ENCODE measurements around the gene CAPN10. TPM values are rescaled to one million over a fixed set of nuclear protein-coding genes. Genes with fewer than 3 reads are reported as not detected.

Gene CAPN10
- total RNA-seq, 4 donors from 2014 or later = 13.4 to 33.3 (median 14.5) TPM

DNA sequence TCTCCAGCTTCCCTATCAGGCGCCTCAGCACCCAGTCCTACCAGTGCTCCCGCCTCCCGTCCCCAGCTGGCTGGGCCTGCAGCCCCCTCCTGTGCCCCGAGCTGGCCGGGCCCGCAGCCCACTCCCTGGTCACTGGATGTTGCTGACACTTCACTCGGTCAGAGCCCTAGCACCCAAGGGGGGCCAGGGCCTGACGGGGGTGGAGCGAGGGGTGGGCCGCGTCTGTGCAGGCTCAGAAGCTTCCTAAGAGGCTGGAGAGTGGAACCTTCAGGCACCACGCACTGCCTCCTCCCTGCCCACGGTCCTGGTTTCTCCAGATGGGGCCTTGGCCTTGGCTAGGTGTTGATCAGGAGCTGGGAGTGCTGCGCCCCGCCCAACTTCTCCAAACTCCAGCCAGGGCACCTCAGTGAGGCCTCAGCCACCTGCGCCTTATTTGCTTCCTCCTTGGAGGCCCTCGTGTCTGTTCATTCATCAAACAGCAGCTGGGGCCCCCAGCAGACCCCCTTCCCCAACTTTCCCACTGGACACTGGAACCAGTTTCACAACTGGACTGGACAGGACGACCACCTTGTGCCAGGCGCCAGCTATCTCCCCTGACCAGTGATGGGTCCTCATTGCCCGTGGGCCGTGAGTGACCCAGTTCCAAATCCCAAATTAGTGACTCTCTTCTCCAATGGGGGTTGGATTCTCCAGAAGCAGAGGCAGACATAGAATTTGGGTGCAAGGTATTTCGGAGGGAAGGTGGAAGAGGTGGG lies 16.7 kb downstream of the CAPN10 start:
- no peak for TF ChIP-seq CTCF (IDR thresholded peaks at IDR 0.05; ENCODE audit: low read depth)

DNA sequence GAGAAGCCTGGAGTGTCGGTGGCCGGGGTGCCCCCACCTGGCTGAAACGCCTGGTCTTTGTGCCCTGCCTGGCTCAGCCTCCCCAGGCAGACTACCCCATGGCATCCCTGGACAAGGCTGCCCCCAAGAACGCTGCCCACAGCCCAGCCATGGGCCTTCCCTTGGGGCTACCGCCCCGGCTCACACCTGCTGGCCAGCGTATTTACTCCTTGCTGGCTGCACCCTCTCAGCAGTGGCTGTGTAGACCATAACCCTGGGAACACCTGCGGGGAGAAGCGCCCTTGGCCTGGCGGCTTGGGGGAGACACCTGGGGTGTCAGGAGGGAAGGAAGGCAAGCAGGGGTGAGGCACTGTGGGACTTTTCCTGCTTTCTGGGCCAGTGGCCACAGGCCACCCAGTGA lies 17.3 kb downstream of the CAPN10 start:
- TF ChIP-seq CTCF (IDR thresholded peaks at IDR 0.05; ENCODE audit: low read depth) = no peak

DNA sequence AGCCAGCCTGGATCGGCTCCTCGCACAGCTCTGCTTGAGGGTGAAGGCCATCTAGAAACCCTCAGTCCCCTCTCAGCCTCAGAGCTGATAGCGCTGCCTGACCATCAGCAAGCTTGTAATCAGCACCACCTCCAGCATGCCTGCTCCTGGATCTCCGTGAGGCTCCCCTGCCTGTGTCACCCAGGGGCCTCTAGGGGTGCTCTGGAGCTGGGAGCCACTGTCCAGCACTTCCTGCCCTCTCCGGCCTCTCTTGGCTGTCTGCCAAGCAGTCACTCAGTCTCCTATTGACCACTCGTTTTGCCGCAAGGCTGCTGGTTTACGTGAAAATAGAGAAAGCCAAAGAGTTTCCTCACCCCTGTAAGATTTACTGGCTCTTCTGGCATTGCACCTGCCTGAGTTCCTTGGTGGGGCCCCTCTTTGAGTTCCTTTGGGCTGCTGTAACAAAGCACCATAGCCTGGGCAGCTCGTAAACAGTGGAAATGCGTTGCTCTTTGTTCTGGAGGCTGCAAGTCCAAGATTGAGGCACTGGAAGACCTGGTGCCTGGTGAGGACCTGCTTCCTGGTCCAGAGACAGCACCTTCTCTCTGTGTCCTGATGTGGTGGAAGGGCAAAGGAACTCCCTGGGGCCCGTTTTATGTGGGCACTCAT lies 17.9 kb downstream of the CAPN10 start:
- no peak for TF ChIP-seq CTCF (IDR thresholded peaks at IDR 0.05; ENCODE audit: low read depth)

- TF ChIP-seq CTCF (IDR thresholded peaks at IDR 0.05; ENCODE audit: low read depth) = no peak
Observed at GRCh38 chr2:240604939-240605716, 18.6 kb downstream of the CAPN10 start.

DNA sequence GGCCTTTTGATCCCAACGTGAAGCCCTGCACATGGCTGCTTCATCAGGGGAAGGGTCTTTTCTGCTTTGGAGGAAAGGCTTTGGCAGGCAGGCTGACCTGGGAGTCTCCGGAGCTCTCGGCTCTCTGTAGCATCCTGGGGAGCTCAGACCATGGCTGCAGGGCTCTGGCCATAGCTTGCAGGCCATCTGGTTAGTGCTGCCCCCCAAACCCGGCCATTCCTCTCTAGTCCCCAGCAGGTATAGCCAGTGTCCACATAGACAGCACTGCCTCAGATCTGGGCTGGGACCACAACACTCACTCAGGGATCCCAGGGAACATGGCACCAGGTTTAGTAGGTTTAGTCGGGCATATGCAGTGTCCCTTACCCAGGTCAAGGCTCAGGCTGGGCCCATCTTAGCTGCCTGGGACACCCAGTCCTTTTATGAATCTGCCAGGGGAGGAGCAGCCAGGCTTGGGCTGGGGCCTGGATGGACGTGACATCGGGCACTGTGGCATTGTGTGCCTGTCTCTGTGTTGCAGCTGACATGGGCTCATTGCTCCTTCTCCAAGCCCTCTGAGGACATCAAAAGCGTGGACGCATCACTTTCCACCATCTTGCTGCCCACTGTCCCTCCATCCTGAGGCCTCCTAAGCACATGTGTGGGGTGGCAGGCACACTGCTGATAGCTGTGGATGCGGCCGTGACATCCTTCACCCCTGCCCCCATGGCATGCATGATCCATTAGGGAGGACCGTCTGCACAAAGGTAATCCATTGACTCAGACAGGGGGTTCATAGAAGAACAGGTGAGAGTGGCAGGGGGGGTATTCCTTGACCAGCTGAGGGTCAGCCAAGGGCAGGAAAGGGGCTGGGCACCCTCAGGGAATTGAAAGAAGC lies 19.6 kb downstream of the CAPN10 start:
- TF ChIP-seq CTCF (IDR thresholded peaks at IDR 0.05; ENCODE audit: low read depth) = no peak

DNA sequence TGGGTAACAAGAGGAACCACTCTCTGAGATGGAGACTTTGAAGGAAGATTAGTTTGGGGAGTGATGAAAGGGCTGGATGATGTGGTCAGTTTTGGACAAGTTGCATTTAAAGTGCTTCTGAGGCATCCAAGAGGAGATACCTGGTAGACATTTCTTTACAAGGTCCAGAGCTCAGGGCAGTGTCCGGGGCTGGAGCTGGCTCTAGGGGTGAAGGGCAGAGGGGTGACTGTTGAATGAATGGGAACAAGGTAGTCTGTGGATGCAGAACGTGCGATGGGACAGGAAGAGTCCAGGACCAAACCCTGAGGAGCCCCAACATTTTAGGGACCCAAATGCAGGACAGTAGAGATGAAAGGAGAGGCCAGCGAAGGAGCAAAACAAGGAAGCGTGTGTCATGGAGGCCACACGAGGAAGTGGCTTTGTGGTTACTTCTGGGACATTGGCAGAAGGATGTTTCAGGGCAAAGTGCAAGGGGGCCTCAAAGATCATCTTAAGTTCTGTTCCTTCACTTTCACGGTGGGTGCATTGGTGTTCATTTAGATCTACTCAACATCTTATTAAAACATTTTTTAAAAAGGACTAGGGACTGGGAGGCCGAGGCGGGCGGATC lies 25.2 kb downstream of the CAPN10 start:
- TF ChIP-seq CTCF (IDR thresholded peaks at IDR 0.05; ENCODE audit: low read depth) = no peak
